HepG2 (cell line): ENCODE results near the gene SPAG9. TPM values are rescaled to one million over a fixed set of nuclear protein-coding genes. Genes with fewer than 3 reads are reported as not detected.
A peak's percentile ranks its signal among the peaks of the same experiment; 100 is the strongest.

ENCODE experiments used
- FOXA3 ChIP-seq: IDR thresholded peaks from 2 replicates; pipeline ENCODE4 v1.6.1; 2016; ENCODE audit warnings: missing genetic modification reagents, missing compliant biosample characterization
- HDAC2 ChIP-seq: sonication (generic); formaldehyde crosslinking; IDR thresholded peaks from 2 replicates; pipeline ENCODE4 v1.4.0; 2020; ENCODE audit warnings: missing genetic modification reagents
- KMT2B ChIP-seq: IDR thresholded peaks from 2 replicates; pipeline ENCODE4 v1.6.1; 2016; ENCODE audit warnings: missing genetic modification reagents, missing compliant biosample characterization
- MYC ChIP-seq: sonication (generic); formaldehyde crosslinking; IDR thresholded peaks from 2 replicates; pipeline ENCODE4 v1.9.0; 2021; ENCODE audit warnings: missing genetic modification reagents, borderline replicate concordance
- POLR2A ChIP-seq, 2 experiments: IDR thresholded peaks; 2 replicates each; pipeline ENCODE4 v1.6.1; 2011; ENCODE audit warnings: low read depth in 2 of 2, low read length in 2 of 2, mild to moderate bottlenecking in 1 of 2, moderate library complexity in 1 of 2; ENCODE audit not compliant: insufficient read depth in 1 of 2
- POLR2AphosphoS2 ChIP-seq: IDR thresholded peaks from 2 replicates; pipeline ENCODE4 v1.6.1; 2011; ENCODE audit warnings: low read depth, low read length, improper control_type of control experiment
- REPIN1 ChIP-seq: sonication (generic); formaldehyde crosslinking; IDR thresholded peaks from 2 replicates; pipeline ENCODE4 v1.8.0; 2022; ENCODE audit warnings: missing genetic modification reagents, low read depth, mild to moderate bottlenecking, borderline replicate concordance
- SSRP1 ChIP-seq: IDR thresholded peaks from 2 replicates; pipeline ENCODE4 v1.6.1; 2016; ENCODE audit warnings: control low read depth
- TMF1 ChIP-seq: sonication (generic); formaldehyde crosslinking; IDR thresholded peaks from 2 replicates; pipeline ENCODE4 v1.8.1; 2022; ENCODE audit warnings: low read depth, missing genetic modification reagents
- TOE1 ChIP-seq: sonication (generic); formaldehyde crosslinking; IDR thresholded peaks from 2 replicates; pipeline ENCODE4 v1.4.0; 2020; ENCODE audit warnings: mild to moderate bottlenecking, missing genetic modification reagents
- ZBTB7A ChIP-seq: sonication (generic); formaldehyde crosslinking; IDR thresholded peaks from 2 replicates; pipeline ENCODE4 v1.8.0; 2022; ENCODE audit warnings: mild to moderate bottlenecking, missing genetic modification reagents
- ZFP36 ChIP-seq: fragments of 150-350 bp; IDR thresholded peaks from 2 replicates; pipeline ENCODE4 v1.6.1; 2018; ENCODE audit warnings: borderline replicate concordance, low read length, low read depth; ENCODE audit not compliant: partially characterized antibody
- ZNF460 ChIP-seq: sonication (generic); formaldehyde crosslinking; IDR thresholded peaks from 2 replicates; pipeline ENCODE4 v1.5.1; 2020; ENCODE audit warnings: missing genetic modification reagents, mild to moderate bottlenecking, borderline replicate concordance
- ZNF501 ChIP-seq: sonication (generic); formaldehyde crosslinking; IDR thresholded peaks from 2 replicates; pipeline ENCODE4 v1.5.1; 2020; ENCODE audit warnings: mild to moderate bottlenecking, moderate library complexity, missing genetic modification reagents
- ZNF598 ChIP-seq: sonication (generic); formaldehyde crosslinking; IDR thresholded peaks from 2 replicates; pipeline ENCODE4 v1.5.1; 2020; ENCODE audit warnings: mild to moderate bottlenecking, missing genetic modification reagents, borderline replicate concordance
- ZNF615 ChIP-seq: sonication (generic); formaldehyde crosslinking; IDR thresholded peaks from 2 replicates; pipeline ENCODE4 v1.5.0; 2020; ENCODE audit warnings: mild to moderate bottlenecking, missing genetic modification reagents, borderline replicate concordance
- ZNF841 ChIP-seq: sonication (generic); formaldehyde crosslinking; IDR thresholded peaks from 2 replicates; pipeline ENCODE4 v1.8.1; 2023; ENCODE audit warnings: missing genetic modification reagents, borderline replicate concordance
- polyA plus RNA-seq, 8 experiments: library from polyadenylated mRNA; depleted of rRNA in 3 of 8; stranded (reverse) in 7 of 8; unstranded in 1 of 8; fragments of >200 nt; fragmentation: Illumina TruSeq in 4 of 8; extraction: Trizol in 4 of 8; gene quantifications; 2 replicates each; pipeline versions ENCODE4 v1.2.1 to v1.2.3, GENCODE V29; 2011 to 2016; ENCODE audit warnings: low read depth in 4 of 8, missing spikeins in 1 of 8, mixed read lengths in 1 of 8; ENCODE audit not compliant: insufficient read depth in 1 of 8
- total RNA-seq, 5 experiments: library from RNA; depleted of rRNA; stranded (reverse); fragments of >200 nt; fragmentation: Illumina TruSeq; extraction: Trizol; gene quantifications; 2 replicates each; pipeline ENCODE4 v1.2.3, GENCODE V29; 2016; ENCODE audit warnings: low read depth in 1 of 5
- TF ChIP-seq, protein P1 (sequence below): sonication (generic); formaldehyde crosslinking; conservative IDR thresholded peaks from 2 replicates; pipeline ENCODE4 v1.4.0; 2020; ENCODE audit warnings: missing genetic modification reagents
- TF ChIP-seq, protein P2 (sequence below): IDR thresholded peaks from 2 replicates; pipeline ENCODE4 v1.6.1; 2016; ENCODE audit warnings: missing genetic modification reagents, missing compliant biosample characterization
- TF ChIP-seq, protein P3 (sequence below), 2 experiments: sonication (generic) in 1 of 2; formaldehyde crosslinking in 1 of 2; IDR thresholded peaks; 2 replicates each; pipeline versions ENCODE4 v1.4.0 to v1.6.1; 2018 to 2020; ENCODE audit warnings: missing genetic modification reagents in 2 of 2, borderline replicate concordance in 1 of 2, low read depth in 1 of 2, mild to moderate bottlenecking in 1 of 2, missing biosample characterization in 1 of 2
- TF ChIP-seq, protein P4 (sequence below): sonication (generic); formaldehyde crosslinking; IDR thresholded peaks from 2 replicates; pipeline ENCODE4 v1.4.0; 2020; ENCODE audit warnings: missing genetic modification reagents, mild to moderate bottlenecking, borderline replicate concordance
- TF ChIP-seq, protein P5 (sequence below): sonication (generic); formaldehyde crosslinking; IDR thresholded peaks from 2 replicates; pipeline ENCODE4 v1.9.0; 2022; ENCODE audit warnings: low read depth, missing genetic modification reagents

SPAG9 gene
- total and polyA plus RNA-seq, 2 of the 13 experiments (the other 11 are each of a cell fraction or from before 2014, with no cell fraction given), result 43.2 to 78.6 TPM

DNA sequence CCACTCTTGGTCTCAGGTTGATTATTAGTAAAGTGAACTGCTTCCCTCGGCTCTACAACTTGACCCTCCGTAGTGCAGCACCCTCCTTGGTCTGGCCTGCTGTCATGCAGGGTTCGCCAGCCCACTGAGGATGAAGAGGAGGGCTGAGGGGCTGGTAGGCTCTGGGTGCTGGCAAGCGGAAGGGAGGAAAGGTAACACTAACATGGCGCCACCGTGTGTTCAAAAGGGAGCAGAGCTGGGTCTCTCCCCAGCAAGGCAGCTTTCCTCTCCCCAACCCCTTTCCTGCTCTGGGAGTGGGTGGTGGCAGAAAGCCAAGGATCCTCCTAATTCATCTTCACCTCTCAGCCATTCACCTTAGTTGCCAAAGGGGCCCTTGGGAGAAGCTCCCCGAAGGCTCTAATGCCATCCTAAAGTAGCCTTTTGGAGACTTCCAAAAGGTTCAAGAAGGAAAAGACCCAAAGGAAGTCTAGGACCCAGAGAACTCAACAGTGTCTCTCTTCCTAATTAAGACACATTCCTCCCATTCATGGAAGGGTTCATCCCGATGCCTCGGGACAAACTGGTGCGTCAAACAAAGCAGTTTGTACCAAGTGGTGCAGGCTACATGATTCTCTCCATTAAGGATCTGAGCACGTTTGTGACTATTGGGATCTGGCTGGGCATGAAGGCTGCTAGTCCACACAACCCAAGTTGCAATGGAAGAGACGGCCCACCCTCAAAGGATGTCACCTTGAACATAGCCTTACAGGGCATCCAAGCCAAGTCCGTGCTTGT lies 163.7 kb downstream of the SPAG9 start (continued):
- TF ChIP-seq POLR2A (IDR thresholded peaks at IDR 0.05; ENCODE audit: insufficient read depth in 1 of 2, low read depth in 2 of 2, low read length in 2 of 2) (peak in 1 of 2 experiments; percentile 11; a peak in 1 of 4 replicates), TOE1 (no peak), POLR2AphosphoS2 (no peak), ZNF598 (CRISPR knock-in tag) (0 out of 2 replicates have a peak, but pooled peaks have one; percentile 45), ZNF841 (CRISPR knock-in tag) (no peak), REPIN1 (CRISPR knock-in tag) (peak; percentile 53; the same call in 1 of the 2 replicates), KMT2B (CRISPR knock-in tag) (no peak), ZFP36 (no peak), HDAC2 (peak; percentile 45; the same call in 1 of the 2 replicates), TMF1 (CRISPR knock-in tag) (no peak), ZBTB7A (CRISPR knock-in tag) (no peak), ZNF615 (CRISPR knock-in tag) (no peak), MYC (CRISPR knock-in tag) (peak; percentile 41; the same call in 1 of the 2 replicates), FOXA3 (CRISPR knock-in tag) (0 out of 2 replicates have a peak, but pooled peaks have one; percentile 17), SSRP1 (CRISPR knock-in tag) (0 out of 2 replicates have a peak, but pooled peaks have one; percentile 74), ZNF501 (peak; percentile 64), ZNF460 (CRISPR knock-in tag) (no peak)
- TF ChIP-seq, protein P1, sequence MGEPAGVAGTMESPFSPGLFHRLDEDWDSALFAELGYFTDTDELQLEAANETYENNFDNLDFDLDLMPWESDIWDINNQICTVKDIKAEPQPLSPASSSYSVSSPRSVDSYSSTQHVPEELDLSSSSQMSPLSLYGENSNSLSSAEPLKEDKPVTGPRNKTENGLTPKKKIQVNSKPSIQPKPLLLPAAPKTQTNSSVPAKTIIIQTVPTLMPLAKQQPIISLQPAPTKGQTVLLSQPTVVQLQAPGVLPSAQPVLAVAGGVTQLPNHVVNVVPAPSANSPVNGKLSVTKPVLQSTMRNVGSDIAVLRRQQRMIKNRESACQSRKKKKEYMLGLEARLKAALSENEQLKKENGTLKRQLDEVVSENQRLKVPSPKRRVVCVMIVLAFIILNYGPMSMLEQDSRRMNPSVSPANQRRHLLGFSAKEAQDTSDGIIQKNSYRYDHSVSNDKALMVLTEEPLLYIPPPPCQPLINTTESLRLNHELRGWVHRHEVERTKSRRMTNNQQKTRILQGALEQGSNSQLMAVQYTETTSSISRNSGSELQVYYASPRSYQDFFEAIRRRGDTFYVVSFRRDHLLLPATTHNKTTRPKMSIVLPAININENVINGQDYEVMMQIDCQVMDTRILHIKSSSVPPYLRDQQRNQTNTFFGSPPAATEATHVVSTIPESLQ (CRISPR knock-in tag), result no peak
- TF ChIP-seq, protein P2, sequence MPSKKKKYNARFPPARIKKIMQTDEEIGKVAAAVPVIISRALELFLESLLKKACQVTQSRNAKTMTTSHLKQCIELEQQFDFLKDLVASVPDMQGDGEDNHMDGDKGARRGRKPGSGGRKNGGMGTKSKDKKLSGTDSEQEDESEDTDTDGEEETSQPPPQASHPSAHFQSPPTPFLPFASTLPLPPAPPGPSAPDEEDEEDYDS (CRISPR knock-in tag), result peak; percentile 48; the same call in 1 of the 2 replicates
- TF ChIP-seq, protein P3, sequence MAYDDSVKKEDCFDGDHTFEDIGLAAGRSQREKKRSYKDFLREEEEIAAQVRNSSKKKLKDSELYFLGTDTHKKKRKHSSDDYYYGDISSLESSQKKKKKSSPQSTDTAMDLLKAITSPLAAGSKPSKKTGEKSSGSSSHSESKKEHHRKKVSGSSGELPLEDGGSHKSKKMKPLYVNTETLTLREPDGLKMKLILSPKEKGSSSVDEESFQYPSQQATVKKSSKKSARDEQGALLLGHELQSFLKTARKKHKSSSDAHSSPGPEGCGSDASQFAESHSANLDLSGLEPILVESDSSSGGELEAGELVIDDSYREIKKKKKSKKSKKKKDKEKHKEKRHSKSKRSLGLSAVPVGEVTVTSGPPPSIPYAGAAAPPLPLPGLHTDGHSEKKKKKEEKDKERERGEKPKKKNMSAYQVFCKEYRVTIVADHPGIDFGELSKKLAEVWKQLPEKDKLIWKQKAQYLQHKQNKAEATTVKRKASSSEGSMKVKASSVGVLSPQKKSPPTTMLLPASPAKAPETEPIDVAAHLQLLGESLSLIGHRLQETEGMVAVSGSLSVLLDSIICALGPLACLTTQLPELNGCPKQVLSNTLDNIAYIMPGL (CRISPR knock-in tag; IDR thresholded peaks at IDR 0.05; ENCODE audit: borderline replicate concordance in 1 of 2, low read depth in 1 of 2), result peak; percentile 56 to 72; a peak in 2 of 4 replicates
- TF ChIP-seq, protein P4, sequence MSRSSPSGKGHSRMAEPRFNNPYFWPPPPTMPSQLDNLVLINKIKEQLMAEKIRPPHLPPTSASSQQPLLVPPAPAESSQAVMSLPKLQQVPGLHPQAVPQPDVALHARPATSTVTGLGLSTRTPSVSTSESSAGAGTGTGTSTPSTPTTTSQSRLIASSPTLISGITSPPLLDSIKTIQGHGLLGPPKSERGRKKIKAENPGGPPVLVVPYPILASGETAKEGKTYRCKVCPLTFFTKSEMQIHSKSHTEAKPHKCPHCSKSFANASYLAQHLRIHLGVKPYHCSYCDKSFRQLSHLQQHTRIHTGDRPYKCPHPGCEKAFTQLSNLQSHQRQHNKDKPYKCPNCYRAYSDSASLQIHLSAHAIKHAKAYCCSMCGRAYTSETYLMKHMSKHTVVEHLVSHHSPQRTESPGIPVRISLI, result no peak
- TF ChIP-seq, protein P5, sequence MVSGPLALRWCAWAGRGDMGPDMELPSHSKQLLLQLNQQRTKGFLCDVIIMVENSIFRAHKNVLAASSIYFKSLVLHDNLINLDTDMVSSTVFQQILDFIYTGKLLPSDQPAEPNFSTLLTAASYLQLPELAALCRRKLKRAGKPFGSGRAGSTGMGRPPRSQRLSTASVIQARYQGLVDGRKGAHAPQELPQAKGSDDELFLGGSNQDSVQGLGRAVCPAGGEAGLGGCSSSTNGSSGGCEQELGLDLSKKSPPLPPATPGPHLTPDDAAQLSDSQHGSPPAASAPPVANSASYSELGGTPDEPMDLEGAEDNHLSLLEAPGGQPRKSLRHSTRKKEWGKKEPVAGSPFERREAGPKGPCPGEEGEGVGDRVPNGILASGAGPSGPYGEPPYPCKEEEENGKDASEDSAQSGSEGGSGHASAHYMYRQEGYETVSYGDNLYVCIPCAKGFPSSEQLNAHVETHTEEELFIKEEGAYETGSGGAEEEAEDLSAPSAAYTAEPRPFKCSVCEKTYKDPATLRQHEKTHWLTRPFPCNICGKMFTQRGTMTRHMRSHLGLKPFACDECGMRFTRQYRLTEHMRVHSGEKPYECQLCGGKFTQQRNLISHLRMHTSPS (CRISPR knock-in tag), result no peak
